Neural progenitor cell (in vitro differentiated cells): ENCODE results near the gene PILRA.

ENCODE experiments used
- EZH2 ChIP-seq: fragments of 200-600 bp; sonication (generic); IDR thresholded peaks from 2 replicates; pipeline ENCODE4 v1.6.1; 2017; ENCODE audit warnings: antibody characterized with exemption, mild to moderate bottlenecking, moderate library complexity
- TF ChIP-seq, protein P1 (sequence below): fragments of 200-600 bp; sonication (generic); IDR thresholded peaks from 2 replicates; pipeline ENCODE4 v1.5.1; 2017; ENCODE audit warnings: antibody characterized with exemption, mild to moderate bottlenecking

DNA sequence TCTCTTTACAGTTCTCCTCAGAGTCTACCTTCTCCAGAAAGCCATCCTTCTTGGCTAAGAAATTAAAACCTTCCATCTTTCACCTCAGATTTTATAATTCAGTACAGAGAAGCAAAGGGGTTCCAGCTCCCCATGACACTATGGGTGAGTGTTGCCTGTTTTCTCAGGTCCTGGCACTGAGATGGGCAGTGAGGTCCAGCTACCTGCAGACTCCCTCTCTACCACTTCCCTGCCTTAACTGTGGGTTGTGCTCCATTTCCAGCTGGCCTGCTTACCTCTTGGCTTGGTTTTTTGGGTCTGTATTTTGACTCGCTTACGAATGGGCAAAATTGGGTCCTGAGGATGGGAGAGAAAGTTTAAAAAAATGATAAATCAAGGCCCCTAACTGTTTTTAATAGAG is 29.0 kb downstream of the PILRA start:
- TF ChIP-seq, protein P1, sequence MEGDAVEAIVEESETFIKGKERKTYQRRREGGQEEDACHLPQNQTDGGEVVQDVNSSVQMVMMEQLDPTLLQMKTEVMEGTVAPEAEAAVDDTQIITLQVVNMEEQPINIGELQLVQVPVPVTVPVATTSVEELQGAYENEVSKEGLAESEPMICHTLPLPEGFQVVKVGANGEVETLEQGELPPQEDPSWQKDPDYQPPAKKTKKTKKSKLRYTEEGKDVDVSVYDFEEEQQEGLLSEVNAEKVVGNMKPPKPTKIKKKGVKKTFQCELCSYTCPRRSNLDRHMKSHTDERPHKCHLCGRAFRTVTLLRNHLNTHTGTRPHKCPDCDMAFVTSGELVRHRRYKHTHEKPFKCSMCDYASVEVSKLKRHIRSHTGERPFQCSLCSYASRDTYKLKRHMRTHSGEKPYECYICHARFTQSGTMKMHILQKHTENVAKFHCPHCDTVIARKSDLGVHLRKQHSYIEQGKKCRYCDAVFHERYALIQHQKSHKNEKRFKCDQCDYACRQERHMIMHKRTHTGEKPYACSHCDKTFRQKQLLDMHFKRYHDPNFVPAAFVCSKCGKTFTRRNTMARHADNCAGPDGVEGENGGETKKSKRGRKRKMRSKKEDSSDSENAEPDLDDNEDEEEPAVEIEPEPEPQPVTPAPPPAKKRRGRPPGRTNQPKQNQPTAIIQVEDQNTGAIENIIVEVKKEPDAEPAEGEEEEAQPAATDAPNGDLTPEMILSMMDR: no peak
- TF ChIP-seq EZH2: no peak
